Ascending aorta (tissue), 2 donors: ENCODE results near the gene GNAQ. TPM values are rescaled to one million over a fixed set of nuclear protein-coding genes. Genes with fewer than 3 reads are reported as not detected.
A peak's percentile ranks its signal among the peaks of the same experiment; 100 is the strongest.

Experiments used
- DNase-seq, 2 donors: peaks; one replicate each; pipeline ENCODE4 v3.0.0-alpha.2; 2019; ENCODE audit warnings: low spot score in 2 of 2
- H3K27ac ChIP-seq, 2 donors: fragments of 200-600 bp; sonication (generic); one replicate each; pipeline ENCODE4 v1.5.1; 2016 to 2017; ENCODE audit warnings: mild to moderate bottlenecking in 1 of 2
- H3K27me3 ChIP-seq: fragments of 200-600 bp; sonication (generic); one replicate; pipeline ENCODE4 v1.5.1; 2017
- H3K36me3 ChIP-seq, 2 donors: fragments of 200-600 bp; sonication (generic); one replicate each; pipeline ENCODE4 v1.5.1; 2016
- H3K4me1 ChIP-seq, 2 donors: fragments of 200-600 bp; sonication (generic); one replicate each; pipeline ENCODE4 v1.5.1; 2016 to 2017; ENCODE audit warnings: mild to moderate bottlenecking in 1 of 2
- H3K4me3 ChIP-seq, 2 donors: fragments of 200-600 bp; sonication (generic); one replicate each; pipeline ENCODE4 v1.5.1; 2016 to 2017; ENCODE audit warnings: mild to moderate bottlenecking in 1 of 2
- H3K9me3 ChIP-seq, 2 donors: fragments of 200-600 bp; sonication (generic); one replicate each; pipeline ENCODE4 v1.5.1; 2016
- intact Hi-C: fragments of 100-400 bp; cut with DNase I; formaldehyde crosslinking; loops from one replicate; pipeline ENCODE4 v1.15.1; 2023
- total RNA-seq: library from RNA; depleted of rRNA; stranded (reverse); fragments of >200 nt; gene quantifications from one replicate; pipeline ENCODE4 v1.1.0, GENCODE V29; 2016
- TF ChIP-seq, protein P1 (sequence below), 3 experiments: fragments of 200-600 bp in 2 of 3; fragments of 450-650 bp in 1 of 3; sonication (generic) in 2 of 3; IDR thresholded peaks; one replicate each; pipeline ENCODE4 v1.5.1; 2016 to 2019; ENCODE audit warnings: antibody characterized with exemption in 3 of 3, mild to moderate bottlenecking in 1 of 3, moderate library complexity in 1 of 3

The GNAQ gene
- total RNA-seq, 1 donor from 2014 or later = 29.2 TPM

DNA sequence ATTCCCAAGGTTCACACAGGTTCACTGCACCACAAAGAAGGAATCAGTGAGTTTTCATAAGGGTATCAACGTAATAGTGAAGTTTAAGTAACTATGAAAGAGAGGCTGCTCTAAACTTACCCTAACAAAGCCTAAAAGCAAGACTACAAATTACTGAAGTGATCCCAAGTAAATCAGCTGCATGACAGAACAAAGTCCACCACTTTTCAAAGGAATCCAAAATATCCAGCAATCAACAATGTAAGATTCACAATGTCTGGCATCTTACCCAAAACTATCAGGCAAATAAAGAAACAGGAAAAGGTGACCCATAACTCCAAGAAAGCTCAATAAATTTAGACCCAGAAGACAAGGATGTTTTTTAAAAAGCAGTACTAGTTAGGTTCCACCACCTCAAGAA lies 70.1 kb downstream of the GNAQ start:
- Histone ChIP-seq H3K27me3 (no peaks in the 10 kb centered on the region), H3K9me3 (no peaks in the 10 kb centered on the region), H3K4me1 (peaks cover 5 to 47% of the 10 kb centered on the region in 2 donors), H3K4me3 (peak overlapping the region; percentile 3 to 18), H3K27ac (peak overlapping the region; percentile 70 to 76), H3K36me3 (no peaks in the 10 kb centered on the region)
- TF ChIP-seq, protein P1, sequence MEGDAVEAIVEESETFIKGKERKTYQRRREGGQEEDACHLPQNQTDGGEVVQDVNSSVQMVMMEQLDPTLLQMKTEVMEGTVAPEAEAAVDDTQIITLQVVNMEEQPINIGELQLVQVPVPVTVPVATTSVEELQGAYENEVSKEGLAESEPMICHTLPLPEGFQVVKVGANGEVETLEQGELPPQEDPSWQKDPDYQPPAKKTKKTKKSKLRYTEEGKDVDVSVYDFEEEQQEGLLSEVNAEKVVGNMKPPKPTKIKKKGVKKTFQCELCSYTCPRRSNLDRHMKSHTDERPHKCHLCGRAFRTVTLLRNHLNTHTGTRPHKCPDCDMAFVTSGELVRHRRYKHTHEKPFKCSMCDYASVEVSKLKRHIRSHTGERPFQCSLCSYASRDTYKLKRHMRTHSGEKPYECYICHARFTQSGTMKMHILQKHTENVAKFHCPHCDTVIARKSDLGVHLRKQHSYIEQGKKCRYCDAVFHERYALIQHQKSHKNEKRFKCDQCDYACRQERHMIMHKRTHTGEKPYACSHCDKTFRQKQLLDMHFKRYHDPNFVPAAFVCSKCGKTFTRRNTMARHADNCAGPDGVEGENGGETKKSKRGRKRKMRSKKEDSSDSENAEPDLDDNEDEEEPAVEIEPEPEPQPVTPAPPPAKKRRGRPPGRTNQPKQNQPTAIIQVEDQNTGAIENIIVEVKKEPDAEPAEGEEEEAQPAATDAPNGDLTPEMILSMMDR (IDR thresholded peaks at IDR 0.05) = no peak
- intact Hi-C loops = no loop called here
- DNase-seq = no peak

DNA sequence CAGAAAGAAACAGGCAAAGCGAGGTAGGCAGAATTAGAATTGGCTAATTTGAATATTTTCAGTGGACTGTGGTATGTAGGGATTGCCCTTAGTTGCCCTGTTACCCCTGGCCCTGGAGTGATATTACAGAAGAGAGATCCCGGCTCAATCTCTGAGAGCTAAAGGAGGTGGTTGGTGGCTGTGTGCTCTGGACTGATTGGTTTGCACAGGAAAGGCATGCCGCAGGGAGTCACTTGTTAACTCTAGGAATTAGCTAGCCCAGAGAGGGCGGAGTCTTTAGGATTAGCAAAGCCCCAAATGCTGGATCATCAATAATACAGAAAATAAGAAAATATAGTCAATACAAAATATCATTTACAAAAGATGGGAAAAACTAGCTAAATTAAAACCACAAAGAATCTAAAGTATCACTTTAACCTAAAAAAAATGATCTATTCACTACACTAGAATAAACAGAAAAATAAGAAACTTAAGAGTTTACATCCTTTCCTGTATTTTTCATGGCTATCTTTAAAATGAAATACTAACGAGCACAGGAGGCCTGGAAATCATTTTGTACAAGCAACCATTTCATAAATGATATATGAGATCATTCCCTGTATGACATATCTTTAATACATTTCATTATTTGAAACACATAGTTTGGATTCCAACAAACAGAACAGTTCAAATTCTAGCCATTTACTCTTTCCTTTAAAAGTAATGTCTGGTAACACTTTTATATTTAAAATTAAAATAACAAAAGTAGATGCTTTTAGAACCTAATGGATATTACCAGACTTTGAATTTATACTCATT lies 71.1 kb downstream of the GNAQ start:
- DNase-seq = no peak
- no peaks in the 10 kb centered on the region for H3K9me3 ChIP-seq
- H3K4me1 ChIP-seq = peaks cover 5 to 52% of the 10 kb centered on the region in 2 donors
- intact Hi-C loops = no loop called here
- no peaks in the 10 kb centered on the region for H3K27me3 ChIP-seq
- TF ChIP-seq, protein P1 (IDR thresholded peaks at IDR 0.05) = no peak
- peak overlapping the region; percentile 70 to 76 for H3K27ac ChIP-seq
- H3K4me3 ChIP-seq = peak overlapping the region in 1 of 2 donors; percentile 18
- H3K36me3 ChIP-seq = no peaks in the 10 kb centered on the region

DNA sequence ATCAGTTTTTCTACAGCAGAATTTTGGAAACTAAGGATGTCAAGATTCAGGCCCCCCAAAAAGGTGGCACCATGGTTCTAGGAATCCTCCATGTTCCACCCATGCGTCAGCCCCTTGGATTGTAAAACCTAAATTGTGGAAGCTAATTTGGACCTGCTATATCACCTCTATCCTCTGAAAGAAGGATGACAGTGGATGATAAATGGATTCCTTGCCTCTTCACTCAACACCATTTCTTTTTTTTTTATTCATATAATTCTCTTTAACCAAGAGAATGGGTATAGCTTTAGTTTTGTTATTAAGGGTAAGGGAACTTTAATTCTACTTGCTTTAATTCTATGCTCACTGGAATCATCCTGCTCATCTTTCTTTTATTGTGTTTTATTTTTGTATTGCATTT lies 71.8 kb downstream of the GNAQ start:
- no peak for DNase-seq
- Histone ChIP-seq H3K4me3 (no peak overlapping the region), H3K27ac (peak overlapping the region; percentile 70 to 76), H3K27me3 (no peaks in the 10 kb centered on the region), H3K4me1 (peaks cover 9 to 58% of the 10 kb centered on the region in 2 donors), H3K9me3 (no peaks in the 10 kb centered on the region), H3K36me3 (no peaks in the 10 kb centered on the region)
- intact Hi-C loops = no loop called here
- TF ChIP-seq, protein P1 (IDR thresholded peaks at IDR 0.05) = no peak

DNA sequence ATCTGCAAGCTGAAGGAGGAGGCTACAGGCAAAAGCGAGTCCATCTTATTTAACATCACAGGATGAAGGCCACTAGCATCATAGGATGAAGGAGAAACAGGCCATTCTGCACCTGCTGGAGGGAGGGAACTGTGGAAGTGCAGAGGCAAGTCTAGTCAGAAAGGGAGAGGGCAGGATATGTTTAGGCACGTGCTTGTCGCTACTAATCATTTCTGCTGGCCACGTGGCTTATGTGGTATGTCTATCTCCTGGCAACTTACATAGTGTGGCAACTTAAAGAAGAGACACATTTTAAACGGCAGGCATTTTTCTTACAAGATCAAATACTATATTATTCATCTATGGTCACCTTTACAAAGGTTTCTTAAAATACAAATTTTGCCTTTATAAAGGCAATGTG lies 74.0 kb downstream of the GNAQ start:
- Histone ChIP-seq H3K27me3 (no peaks in the 10 kb centered on the region), H3K4me3 (no peak overlapping the region), H3K4me1 (peaks cover 12 to 71% of the 10 kb centered on the region in 2 donors), H3K27ac (no peak overlapping the region), H3K9me3 (no peaks in the 10 kb centered on the region), H3K36me3 (no peaks in the 10 kb centered on the region)
- intact Hi-C loops = no loop called here
- DNase-seq = no peak
- TF ChIP-seq, protein P1 (IDR thresholded peaks at IDR 0.05) = no peak

DNA sequence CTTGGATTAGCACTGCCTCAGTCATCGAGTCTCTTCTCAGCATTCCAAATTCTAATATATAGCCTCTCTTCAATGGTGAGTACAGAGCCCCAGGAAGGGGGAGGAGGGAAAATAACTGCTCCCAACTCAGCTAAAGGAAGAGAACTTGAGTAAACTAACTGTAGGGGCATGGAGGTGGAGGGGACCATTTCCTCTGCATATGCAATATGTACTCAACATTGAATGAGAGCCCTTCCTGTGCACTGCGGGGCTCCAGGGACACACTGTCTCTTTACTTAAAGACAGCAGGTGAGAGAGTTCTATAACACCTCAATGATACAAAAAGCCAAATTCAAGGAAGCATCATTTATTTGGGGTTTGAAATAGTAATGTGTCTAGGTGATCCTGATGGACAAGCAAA lies 75.1 kb downstream of the GNAQ start:
- Histone ChIP-seq H3K4me1 (peaks cover 12 to 73% of the 10 kb centered on the region in 2 donors), H3K27ac (no peak overlapping the region), H3K9me3 (no peaks in the 10 kb centered on the region), H3K27me3 (no peaks in the 10 kb centered on the region), H3K36me3 (no peaks in the 10 kb centered on the region), H3K4me3 (no peak overlapping the region)
- no peak for DNase-seq
- TF ChIP-seq, protein P1 (IDR thresholded peaks at IDR 0.05) = no peak
- intact Hi-C loops = no loop called here
